HG03135 (cell line): ENCODE data around the gene KRTAP4-16.
"Not testable (repeated sequence)": the region's sequence is repeated elsewhere in the genome, so short reads cannot be mapped to it uniquely, and the experiment has no call there.

ENCODE experiments used
- ATAC-seq: cut with Tn5 transposase; IDR thresholded peaks from one replicate; pipeline ENCODE4 v1.9.1; 2021; ENCODE audit warnings: mild to moderate bottlenecking, moderate library complexity; ENCODE audit not compliant: unreplicated experiment

KRTAP4-16 gene

GRCh38 chr17:41076788-41077187, 25.2 kb downstream of the KRTAP4-16 start:
- ATAC-seq, result no peak

GRCh38 chr17:41073676-41074075, 28.3 kb downstream of the KRTAP4-16 start:
- no peak for ATAC-seq

- ATAC-seq, result no peak
These were observed 30.2 kb downstream of the KRTAP4-16 start for GRCh38 chr17:41071606-41072360.

- ATAC-seq, result no peak
These were observed 33.0 kb downstream of the KRTAP4-16 start for GRCh38 chr17:41069031-41069430.

GRCh38 chr17:41067281-41067680, 34.7 kb downstream of the KRTAP4-16 start:
- no peak for ATAC-seq

- ATAC-seq, result no peak
These were observed 36.0 kb downstream of the KRTAP4-16 start, which contains the start of gene KRTAP2-4 for GRCh38 chr17:41065829-41066624. Gene KRTAP2-4 (minus strand): TSS chr17:41065879. CDS start chr17:41065845, 34 bp downstream.

GRCh38 chr17:41065016-41065689, 36.9 kb downstream of the KRTAP4-16 start:
- not testable (repeated sequence) for ATAC-seq

- no peak for ATAC-seq
These were observed 37.7 kb downstream of the KRTAP4-16 start for GRCh38 chr17:41064301-41064700.

GRCh38 chr17:41063449-41063848, 38.6 kb downstream of the KRTAP4-16 start:
- ATAC-seq, result no peak

- ATAC-seq, result no peak
These were observed 40.0 kb downstream of the KRTAP4-16 start for GRCh38 chr17:41061964-41062363.

- no peak for ATAC-seq
These were observed 41.9 kb downstream of the KRTAP4-16 start, which contains the start of gene KRTAP2-3 for GRCh38 chr17:41060052-41060604. Gene KRTAP2-3 (minus strand): TSS chr17:41060114. CDS start chr17:41060050, 64 bp downstream.

- not testable (repeated sequence) for ATAC-seq
These were observed 42.5 kb downstream of the KRTAP4-16 start for GRCh38 chr17:41059276-41060051.

GRCh38 chr17:41058741-41059140, 43.3 kb downstream of the KRTAP4-16 start:
- ATAC-seq, result no peak

GRCh38 chr17:41057547-41057946, 44.5 kb downstream of the KRTAP4-16 start:
- ATAC-seq, result no peak

- ATAC-seq, result not testable (repeated sequence)
These were observed 46.9 kb downstream of the KRTAP4-16 start, which contains the start of gene KRTAP2-2 for GRCh38 chr17:41055130-41055529. Gene KRTAP2-2 (minus strand): TSS chr17:41055230. CDS start chr17:41055211, 19 bp downstream.

GRCh38 chr17:41054556-41054955, 47.5 kb downstream of the KRTAP4-16 start:
- not testable (repeated sequence) for ATAC-seq

- no peak for ATAC-seq
These were observed 48.0 kb downstream of the KRTAP4-16 start for GRCh38 chr17:41054025-41054424.

- ATAC-seq, result no peak
These were observed 49.4 kb downstream of the KRTAP4-16 start for GRCh38 chr17:41052566-41052965.
